ENCODE results near the gene MAGEA4.

- TF ChIP-seq CTCF (IDR thresholded peaks at IDR 0.05) (no peak), POLR2A (IDR thresholded peaks at IDR 0.05) (no peak)
Measured at GRCh38 chrX:151919610-151920009, 6.9 kb downstream of the MAGEA4 start.
